ENCODE results near the gene PIGN. TPM values are rescaled to one million over a fixed set of nuclear protein-coding genes. Genes with fewer than 3 reads are reported as not detected.

PIGN gene
- total RNA-seq, 4 donors from 2014 or later: 26.1 to 48.8 (median 34.6) TPM

DNA sequence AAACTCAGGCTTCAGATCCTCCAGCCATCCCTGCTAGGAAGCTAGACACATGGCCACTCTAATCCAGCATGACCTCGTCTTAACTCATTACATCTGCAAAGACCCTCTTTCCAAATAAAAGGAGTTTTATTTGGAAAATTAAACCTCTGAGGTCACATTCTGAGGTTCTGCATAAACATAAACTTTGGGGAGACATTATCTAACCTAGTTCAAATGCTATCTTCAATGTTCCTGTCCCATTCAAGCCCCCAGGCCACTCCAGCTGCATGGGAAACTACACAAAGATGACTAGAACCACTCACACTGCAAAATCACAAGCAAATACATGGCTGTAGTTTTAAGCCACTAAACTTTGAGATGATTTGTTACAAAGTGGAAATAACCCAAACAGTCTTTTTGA, 195.0 kb downstream of the PIGN start:
- WGBS, 2 donors: 91 to 100% methylated on average over 1 of the region's 1 CpG
- Histone ChIP-seq H3K4me3 (no peak overlapping the region), H3K36me3 (no peaks in the 10 kb centered on the region), H3K4me1 (peaks cover 0 to 10% (median 9%) of the 10 kb centered on the region in 3 donors), H3K27ac (no peak overlapping the region), H3K9me3 (no peaks in the 10 kb centered on the region), H3K27me3 (no peaks in the 10 kb centered on the region)
- intact Hi-C loops (cut with DNase I): no loop called here
- TF ChIP-seq, protein P1, sequence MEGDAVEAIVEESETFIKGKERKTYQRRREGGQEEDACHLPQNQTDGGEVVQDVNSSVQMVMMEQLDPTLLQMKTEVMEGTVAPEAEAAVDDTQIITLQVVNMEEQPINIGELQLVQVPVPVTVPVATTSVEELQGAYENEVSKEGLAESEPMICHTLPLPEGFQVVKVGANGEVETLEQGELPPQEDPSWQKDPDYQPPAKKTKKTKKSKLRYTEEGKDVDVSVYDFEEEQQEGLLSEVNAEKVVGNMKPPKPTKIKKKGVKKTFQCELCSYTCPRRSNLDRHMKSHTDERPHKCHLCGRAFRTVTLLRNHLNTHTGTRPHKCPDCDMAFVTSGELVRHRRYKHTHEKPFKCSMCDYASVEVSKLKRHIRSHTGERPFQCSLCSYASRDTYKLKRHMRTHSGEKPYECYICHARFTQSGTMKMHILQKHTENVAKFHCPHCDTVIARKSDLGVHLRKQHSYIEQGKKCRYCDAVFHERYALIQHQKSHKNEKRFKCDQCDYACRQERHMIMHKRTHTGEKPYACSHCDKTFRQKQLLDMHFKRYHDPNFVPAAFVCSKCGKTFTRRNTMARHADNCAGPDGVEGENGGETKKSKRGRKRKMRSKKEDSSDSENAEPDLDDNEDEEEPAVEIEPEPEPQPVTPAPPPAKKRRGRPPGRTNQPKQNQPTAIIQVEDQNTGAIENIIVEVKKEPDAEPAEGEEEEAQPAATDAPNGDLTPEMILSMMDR (IDR thresholded peaks at IDR 0.05): no peak
- no peak for TF ChIP-seq POLR2A (IDR thresholded peaks at IDR 0.05)
- DNase-seq: no peak

DNA sequence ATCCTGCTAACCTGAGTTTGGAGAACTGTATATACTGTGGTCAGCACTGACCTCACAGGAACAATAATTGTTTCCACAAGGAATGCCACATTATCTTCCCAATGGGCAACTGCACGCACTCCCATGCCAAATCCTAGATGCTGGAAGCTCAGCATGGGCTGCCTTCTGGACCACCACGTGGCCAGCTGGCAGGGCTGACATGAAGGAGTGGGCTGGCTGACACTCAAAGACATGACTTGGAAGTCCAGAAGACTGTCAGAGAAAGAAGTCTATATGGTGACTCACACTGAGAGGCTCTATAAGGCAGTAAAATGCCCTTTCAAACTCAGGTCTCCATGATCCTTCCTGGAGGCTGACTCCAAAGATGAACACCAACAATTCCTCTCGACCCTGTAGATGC, 195.7 kb downstream of the PIGN start:
- no peaks in the 10 kb centered on the region for H3K36me3 ChIP-seq
- DNase-seq: no peak
- no peak overlapping the region for H3K4me3 ChIP-seq
- intact Hi-C loops (cut with DNase I): no loop called here
- H3K9me3 ChIP-seq: no peaks in the 10 kb centered on the region
- TF ChIP-seq POLR2A (IDR thresholded peaks at IDR 0.05): no peak
- TF ChIP-seq, protein P1 (IDR thresholded peaks at IDR 0.05): no peak
- H3K27ac ChIP-seq: no peak overlapping the region
- peaks cover 0 to 10% (median 9%) of the 10 kb centered on the region in 3 donors for H3K4me1 ChIP-seq
- 57 to 89% methylated on average over 2 to 3 of the region's 3 CpGs for WGBS, 2 donors
- no peaks in the 10 kb centered on the region for H3K27me3 ChIP-seq

Other genes with a start within 250 kb of the PIGN start
- gene RELCH, start 199 bp upstream of the PIGN start, total RNA-seq: 10 to 100 TPM; 32.8 to 98.0 (median 69.0) TPM
- 1 to 10 TPM; 1.9 to 5.6 (median 3.6) TPM for gene TNFRSF11A, start 138.3 kb upstream of the PIGN start, total RNA-seq

Measured in esophagus squamous epithelium (tissue), 5 donors.